Gastroesophageal sphincter (tissue), 4 donors: ENCODE data around the gene CNN2. TPM values are rescaled to one million over a fixed set of nuclear protein-coding genes. Genes with fewer than 3 reads are reported as not detected.

ENCODE experiments used
- ATAC-seq: fragments of 150-250 bp; one replicate; pipeline ENCODE4 v1.9.1; 2016; ENCODE audit warnings: mild to moderate bottlenecking, moderate library complexity
- H3K27ac ChIP-seq, 4 donors: fragments of 200-600 bp; sonication (generic) in 3 of 4; 1 replicate in 3 of 4; 2 replicates in 1 of 4; pipeline ENCODE4 v1.5.1; 2016 to 2019
- H3K27me3 ChIP-seq: fragments of 200-600 bp; sonication (generic); one replicate; pipeline ENCODE4 v1.5.1; 2019
- H3K36me3 ChIP-seq, 2 donors: fragments of 200-600 bp; sonication (generic); one replicate each; pipeline ENCODE4 v1.5.1; 2019; ENCODE audit warnings: control low read depth in 1 of 2
- H3K4me1 ChIP-seq, 3 donors: fragments of 200-600 bp; sonication (generic); 1 replicate in 2 of 3; 2 replicates in 1 of 3; pipeline ENCODE4 v1.5.1; 2016 to 2019; ENCODE audit warnings: control low read depth in 2 of 3
- H3K4me3 ChIP-seq, 2 donors: fragments of 200-600 bp; sonication (generic); one replicate each; pipeline ENCODE4 v1.5.1; 2019; ENCODE audit warnings: mild to moderate bottlenecking in 1 of 2, moderate library complexity in 1 of 2
- H3K9me3 ChIP-seq, 3 donors: fragments of 200-600 bp; sonication (generic); one replicate each; pipeline ENCODE4 v1.5.1; 2017 to 2019; ENCODE audit warnings: control low read depth in 2 of 3
- EP300 ChIP-seq: sonication (generic); formaldehyde crosslinking; IDR thresholded peaks from one replicate; pipeline ENCODE4 v1.6.1; 2017; ENCODE audit warnings: antibody characterized with exemption, mild to moderate bottlenecking
- POLR2A ChIP-seq, 2 donors: fragments of 450-650 bp; IDR thresholded peaks; one replicate each; pipeline ENCODE4 v1.6.1; 2017; ENCODE audit warnings: antibody characterized with exemption in 2 of 2, mild to moderate bottlenecking in 2 of 2, moderate library complexity in 1 of 2
- POLR2AphosphoS5 ChIP-seq: sonication (generic); formaldehyde crosslinking; IDR thresholded peaks from one replicate; pipeline ENCODE4 v1.6.1; 2017; ENCODE audit warnings: antibody characterized with exemption
- WGBS, 2 donors: methylation state at CpG; one replicate each; pipeline ENCODE4 v1.1.5; 2018; ENCODE audit warnings: low coverage in 1 of 2; 5-methylcytosine and 5-hydroxymethylcytosine counted together
- total RNA-seq, 4 donors: library from RNA; depleted of rRNA; stranded (reverse); fragments of >200 nt; gene quantifications; one replicate each; pipeline ENCODE4 v1.1.0, GENCODE V29; 2016
- TF ChIP-seq, protein P1 (sequence below), 4 experiments: fragments of 200-600 bp in 2 of 4; fragments of 450-650 bp in 2 of 4; sonication (generic) in 1 of 4; IDR thresholded peaks; one replicate each; pipeline ENCODE4 v1.5.1; 2017 to 2019; ENCODE audit warnings: antibody characterized with exemption in 4 of 4, mild to moderate bottlenecking in 2 of 4, moderate library complexity in 2 of 4

Gene CNN2
- total RNA-seq, 4 donors from 2014 or later, result 52.9 to 103 (median 75.2) TPM

DNA sequence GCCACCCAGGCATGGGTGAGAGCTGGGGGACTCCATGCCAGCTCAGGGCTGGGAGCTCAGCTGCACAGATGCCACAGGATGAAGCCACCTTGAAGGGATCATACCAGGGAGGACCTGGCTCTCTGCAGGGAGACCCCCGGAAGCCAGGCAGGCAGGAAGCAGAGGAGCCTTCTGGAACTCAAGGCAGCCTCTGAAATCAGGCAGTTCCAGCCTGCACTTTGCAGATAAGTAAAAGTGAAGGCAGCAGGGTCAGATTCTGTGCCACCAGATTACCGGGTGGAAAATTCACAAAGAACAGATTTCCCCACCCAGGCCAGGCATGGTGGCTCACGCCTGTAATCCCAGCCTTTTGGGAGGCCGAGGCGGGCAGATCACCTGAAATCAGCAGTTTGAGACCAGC is 8.0 kb upstream of the CNN2 start:
- whole genome bisulfite sequencing, 2 donors, result no CpG with 5 or more reads among the region's 5 CpGs
- Histone ChIP-seq H3K27ac (peak overlapping the region in 1 of 4 donors; percentile 99), H3K36me3 (peaks cover 0 to 28% of the 10 kb centered on the region in 2 donors), H3K27me3 (no peaks in the 10 kb centered on the region), H3K4me3 (no peak overlapping the region), H3K4me1 (peaks cover 0 to 89% (median 59%) of the 10 kb centered on the region in 3 donors), H3K9me3 (no peaks in the 10 kb centered on the region)
- ATAC-seq, result no peak
- TF ChIP-seq, protein P1, sequence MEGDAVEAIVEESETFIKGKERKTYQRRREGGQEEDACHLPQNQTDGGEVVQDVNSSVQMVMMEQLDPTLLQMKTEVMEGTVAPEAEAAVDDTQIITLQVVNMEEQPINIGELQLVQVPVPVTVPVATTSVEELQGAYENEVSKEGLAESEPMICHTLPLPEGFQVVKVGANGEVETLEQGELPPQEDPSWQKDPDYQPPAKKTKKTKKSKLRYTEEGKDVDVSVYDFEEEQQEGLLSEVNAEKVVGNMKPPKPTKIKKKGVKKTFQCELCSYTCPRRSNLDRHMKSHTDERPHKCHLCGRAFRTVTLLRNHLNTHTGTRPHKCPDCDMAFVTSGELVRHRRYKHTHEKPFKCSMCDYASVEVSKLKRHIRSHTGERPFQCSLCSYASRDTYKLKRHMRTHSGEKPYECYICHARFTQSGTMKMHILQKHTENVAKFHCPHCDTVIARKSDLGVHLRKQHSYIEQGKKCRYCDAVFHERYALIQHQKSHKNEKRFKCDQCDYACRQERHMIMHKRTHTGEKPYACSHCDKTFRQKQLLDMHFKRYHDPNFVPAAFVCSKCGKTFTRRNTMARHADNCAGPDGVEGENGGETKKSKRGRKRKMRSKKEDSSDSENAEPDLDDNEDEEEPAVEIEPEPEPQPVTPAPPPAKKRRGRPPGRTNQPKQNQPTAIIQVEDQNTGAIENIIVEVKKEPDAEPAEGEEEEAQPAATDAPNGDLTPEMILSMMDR (IDR thresholded peaks at IDR 0.05), result no peak
- no peak for TF ChIP-seq EP300

DNA sequence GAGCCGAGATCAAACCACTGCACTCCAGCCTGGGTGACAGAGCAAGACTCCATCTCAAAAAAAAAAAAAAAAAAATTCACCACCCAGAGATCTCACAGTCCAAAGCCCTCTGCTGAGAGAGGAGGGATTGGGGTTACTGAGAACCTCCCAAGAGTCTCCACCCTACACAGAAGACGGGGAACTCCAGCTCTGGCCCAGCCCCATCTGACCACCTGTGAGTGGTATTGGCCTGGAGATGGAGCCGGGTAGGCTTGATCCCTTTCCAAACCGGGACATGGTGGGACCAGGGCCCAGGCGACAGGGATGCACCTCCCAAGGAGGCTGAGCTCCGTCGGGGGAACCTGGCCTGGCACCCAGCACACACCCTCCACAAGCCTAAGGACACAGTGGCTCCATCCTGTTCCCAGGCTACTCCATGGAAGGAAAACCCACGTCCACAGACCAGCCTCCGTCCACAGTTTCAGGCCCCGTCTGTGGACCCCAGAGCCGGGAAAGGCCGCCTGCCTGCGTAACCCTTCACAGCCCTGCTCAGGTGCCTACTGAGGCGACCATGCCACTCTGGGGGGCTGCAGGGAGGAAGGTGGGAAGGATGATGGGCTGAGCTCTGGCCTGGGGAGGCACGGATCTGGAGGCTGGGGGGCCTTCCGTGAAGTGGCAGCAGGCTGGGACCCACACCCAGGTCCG is 7.3 kb upstream of the CNN2 start:
- no peaks in the 10 kb centered on the region for H3K9me3 ChIP-seq
- peaks cover 0 to 83% (median 59%) of the 10 kb centered on the region in 3 donors for H3K4me1 ChIP-seq
- 67 to 100% methylated on average over 1 of the region's 17 CpGs for WGBS, 2 donors
- H3K36me3 ChIP-seq, result peaks cover 0 to 21% of the 10 kb centered on the region in 2 donors
- H3K27ac ChIP-seq, result peak overlapping the region in 2 of 4 donors; percentile 99
- no peak for ATAC-seq
- TF ChIP-seq, protein P1 (IDR thresholded peaks at IDR 0.05), result no peak
- TF ChIP-seq POLR2A (IDR thresholded peaks at IDR 0.05) (no peak), POLR2AphosphoS5 (no peak), EP300 (no peak)
- H3K27me3 ChIP-seq, result no peaks in the 10 kb centered on the region
- peak overlapping the region; percentile 73 to 85 for H3K4me3 ChIP-seq

DNA sequence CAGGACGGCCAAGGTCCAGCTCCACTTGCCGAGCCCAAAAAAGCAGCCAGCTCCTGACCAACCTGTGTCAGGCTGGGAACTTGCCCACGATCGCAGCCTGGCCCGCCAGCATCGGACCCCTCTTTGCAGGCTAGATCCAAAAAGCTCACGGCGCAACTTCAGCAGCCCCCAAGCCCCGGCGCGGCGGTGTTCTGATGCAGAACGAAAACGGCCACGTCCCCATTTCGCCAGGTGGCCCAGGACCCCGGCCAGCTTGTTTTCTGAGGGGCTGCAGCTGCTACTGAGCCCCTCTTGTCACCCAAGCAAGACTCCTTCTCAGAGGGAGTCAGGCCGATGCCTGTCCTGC is 6.8 kb upstream of the CNN2 start:
- H3K4me1 ChIP-seq, result peaks cover 0 to 78% (median 59%) of the 10 kb centered on the region in 3 donors
- no peak for TF ChIP-seq EP300
- no peak for TF ChIP-seq POLR2AphosphoS5
- TF ChIP-seq, protein P1 (IDR thresholded peaks at IDR 0.05), result no peak
- TF ChIP-seq POLR2A (IDR thresholded peaks at IDR 0.05), result no peak
- no peaks in the 10 kb centered on the region for H3K27me3 ChIP-seq
- H3K27ac ChIP-seq, result peak overlapping the region in 3 of 4 donors; percentile 9 to 99 (median 99)
- ATAC-seq, result no peak
- H3K36me3 ChIP-seq, result peaks cover 0 to 16% of the 10 kb centered on the region in 2 donors
- no CpG with 5 or more reads among the region's 18 CpGs for WGBS, 2 donors
- no peaks in the 10 kb centered on the region for H3K9me3 ChIP-seq
- H3K4me3 ChIP-seq, result peak overlapping the region; percentile 73 to 85

DNA sequence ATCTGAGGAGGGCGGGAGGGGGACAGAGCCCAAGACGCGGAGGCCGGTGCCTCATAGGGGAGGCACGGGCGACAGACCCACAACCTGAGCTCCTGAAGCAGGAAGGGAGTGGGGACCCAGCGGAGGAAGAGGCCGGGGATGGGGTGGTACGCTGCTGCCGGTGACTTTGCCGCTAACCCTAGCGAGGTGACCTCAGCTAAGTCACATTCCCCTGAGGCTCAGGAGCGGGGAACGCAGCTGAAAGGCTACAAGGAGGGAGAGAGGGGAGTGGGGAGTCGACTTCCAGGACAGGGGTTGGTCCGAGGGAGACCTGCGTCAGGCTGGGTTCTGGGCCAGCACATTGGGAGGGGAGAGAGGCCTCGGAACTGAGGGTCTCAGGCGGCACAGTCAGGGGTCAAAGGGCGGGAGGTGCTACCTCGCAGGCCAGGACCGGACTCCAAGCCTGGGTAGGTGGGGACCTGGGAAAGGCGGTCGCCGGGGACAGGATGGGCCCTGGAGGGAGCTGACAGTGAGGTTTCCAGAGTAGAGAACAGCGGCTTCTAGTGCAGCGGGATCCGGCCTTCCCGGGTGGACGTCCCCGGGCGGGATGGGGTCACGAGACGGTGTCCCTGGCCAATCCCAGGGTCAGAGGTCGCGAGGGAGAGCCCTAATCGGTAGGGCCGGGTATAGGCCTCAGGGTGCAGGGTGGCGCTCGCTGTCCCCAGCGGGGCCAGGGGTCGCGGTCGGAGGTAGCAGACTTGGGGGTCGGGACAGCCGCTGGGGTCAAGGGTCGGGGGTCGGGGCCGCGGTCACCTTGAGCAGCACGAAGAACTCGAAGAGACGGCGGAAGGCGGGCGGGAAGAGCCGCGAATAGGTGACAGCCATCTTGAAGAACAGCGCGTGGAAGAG is 6.2 kb upstream of the CNN2 start:
- Histone ChIP-seq H3K4me3 (peak overlapping the region; percentile 73 to 85), H3K27me3 (no peaks in the 10 kb centered on the region), H3K9me3 (no peaks in the 10 kb centered on the region), H3K4me1 (peaks cover 0 to 72% (median 56%) of the 10 kb centered on the region in 3 donors), H3K36me3 (peaks cover 0 to 9% of the 10 kb centered on the region in 2 donors), H3K27ac (peak overlapping the region; percentile 8 to 99 (median 98))
- ATAC-seq, result no peak
- WGBS, 2 donors, result 0 to 1% methylated on average over 2 to 15 of the region's 60 CpGs
- TF ChIP-seq POLR2A (IDR thresholded peaks at IDR 0.05) (no peak), POLR2AphosphoS5 (no peak), EP300 (no peak)
- TF ChIP-seq, protein P1 (IDR thresholded peaks at IDR 0.05), result no peak
